ENCODE measurements around the gene ME3.

The ME3 gene

DNA sequence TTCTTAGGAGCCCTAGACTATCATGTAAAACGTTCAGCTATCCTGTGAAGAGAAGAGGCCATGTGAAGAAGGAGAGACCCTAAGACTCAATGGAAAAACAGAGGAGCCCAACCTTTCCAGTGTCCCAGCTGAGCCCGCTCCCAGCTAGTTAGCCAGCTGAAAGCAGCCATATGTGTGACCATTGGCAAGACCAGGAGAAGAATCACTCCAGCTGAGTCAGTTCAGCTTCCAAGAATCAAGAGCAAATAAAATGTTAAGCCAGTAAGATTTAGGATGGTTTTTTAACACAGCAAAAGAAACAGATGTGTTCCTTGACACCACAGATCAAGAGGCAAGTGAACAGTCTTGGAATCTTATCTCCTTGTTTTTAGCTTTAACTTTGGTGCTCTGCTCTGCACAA, 189.7 kb downstream of the ME3 start:
- no peak for DNase-seq

DNA sequence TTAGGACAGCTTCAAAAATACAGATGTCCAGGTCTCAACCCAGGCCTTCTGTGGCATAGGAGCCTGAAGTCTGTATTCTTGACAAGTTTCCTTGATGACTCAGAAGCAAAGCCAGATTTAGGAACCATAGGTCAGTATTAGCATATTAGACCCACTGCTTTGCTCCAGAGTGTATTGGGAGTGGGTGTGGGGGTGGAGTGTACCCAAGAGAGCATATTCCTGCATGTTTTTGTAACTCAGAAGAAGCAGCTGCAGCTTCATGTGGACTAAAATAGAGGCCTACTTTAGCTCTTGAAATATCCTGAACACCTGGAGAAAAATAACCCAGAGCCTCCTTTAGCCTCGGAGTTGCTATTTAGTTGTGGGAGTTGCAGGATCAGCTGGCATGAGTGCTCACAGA, 191.0 kb downstream of the ME3 start:
- no peak for DNase-seq

DNA sequence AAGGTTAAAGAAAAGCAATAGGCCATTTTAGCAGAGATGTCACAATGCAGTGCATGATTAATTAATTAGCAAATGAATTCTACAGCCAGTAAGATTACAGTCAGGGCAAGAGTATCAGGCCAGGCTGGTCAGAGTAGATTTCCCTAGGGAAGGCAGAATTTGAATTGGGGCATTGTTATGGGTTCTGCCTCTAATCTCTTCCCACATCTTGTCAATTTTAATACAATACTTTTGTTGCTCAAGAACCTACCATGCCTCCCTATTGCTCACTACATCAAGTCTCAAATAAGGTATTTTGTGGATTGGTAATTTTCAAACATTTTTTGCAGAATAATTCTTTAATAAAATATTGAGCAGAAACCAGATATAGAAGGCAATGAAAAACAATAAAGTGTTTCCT, 194.1 kb downstream of the ME3 start:
- no peak for DNase-seq

DNA sequence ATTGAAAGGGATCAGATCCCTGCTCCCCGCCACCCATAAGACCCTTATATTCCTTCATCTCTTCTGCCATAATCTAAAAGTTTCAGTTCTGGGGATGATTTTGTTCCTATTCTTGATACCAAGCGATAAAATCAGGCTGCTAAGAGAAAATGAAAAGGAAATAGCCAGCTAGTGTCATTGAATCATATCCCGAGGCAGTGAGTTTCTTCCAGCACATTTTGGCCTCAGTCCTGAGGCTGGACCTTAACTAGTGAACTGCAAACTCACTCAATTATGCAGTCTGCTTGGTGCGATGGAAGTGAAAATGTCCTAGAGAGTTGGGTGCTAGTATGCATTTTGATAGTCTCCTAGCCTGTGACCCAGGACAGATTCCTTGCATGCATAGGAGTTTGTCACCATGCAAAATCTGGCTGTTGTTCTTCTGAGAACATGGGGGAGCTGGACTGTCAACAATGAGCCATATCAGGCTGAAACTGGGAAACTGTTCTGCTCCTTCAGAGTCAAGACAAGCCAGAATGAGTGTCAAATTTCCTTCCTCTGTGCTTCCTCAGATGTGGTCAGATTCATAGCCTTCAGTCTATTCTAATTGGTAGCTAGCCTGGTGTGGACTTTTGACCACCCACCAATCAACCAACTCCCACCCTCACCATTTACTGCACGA, 194.8 kb downstream of the ME3 start:
- DNase-seq, result no peak

DNA sequence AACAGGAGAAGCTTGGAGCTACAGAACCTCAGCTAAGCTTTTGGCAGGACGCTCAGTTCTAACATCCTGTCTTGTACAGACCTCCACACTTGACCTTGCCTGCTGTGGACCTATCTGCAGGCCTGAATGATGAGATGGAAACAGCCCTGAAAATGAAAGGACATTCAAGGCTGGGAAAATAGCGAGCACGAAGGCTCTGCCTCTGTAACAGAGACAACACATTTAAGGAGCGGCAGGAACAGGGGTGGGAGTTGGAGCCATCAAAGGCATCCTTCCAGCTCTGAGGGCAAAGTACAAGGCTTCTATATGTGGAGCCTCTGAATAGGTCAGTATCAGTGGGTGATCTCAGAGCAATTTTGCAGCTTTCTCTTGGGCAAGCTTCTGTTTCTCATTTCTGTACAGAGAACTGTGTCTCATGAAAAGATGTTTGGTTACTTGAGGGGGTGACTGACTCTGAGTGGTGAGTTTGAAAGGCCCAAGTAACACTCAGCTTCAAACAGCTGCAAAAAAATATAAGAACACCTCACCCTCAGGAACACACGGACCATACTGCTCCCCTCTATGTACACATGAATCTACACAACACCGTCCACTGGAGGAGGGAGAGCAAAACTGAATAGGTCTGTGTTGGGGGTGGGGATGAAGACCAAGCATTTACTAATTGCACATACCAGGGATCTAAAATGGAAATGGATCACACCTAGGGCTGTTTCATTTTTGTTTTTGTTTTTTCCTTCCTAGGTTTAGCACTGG, 196.1 kb downstream of the ME3 start:
- DNase-seq, result no peak

DNA sequence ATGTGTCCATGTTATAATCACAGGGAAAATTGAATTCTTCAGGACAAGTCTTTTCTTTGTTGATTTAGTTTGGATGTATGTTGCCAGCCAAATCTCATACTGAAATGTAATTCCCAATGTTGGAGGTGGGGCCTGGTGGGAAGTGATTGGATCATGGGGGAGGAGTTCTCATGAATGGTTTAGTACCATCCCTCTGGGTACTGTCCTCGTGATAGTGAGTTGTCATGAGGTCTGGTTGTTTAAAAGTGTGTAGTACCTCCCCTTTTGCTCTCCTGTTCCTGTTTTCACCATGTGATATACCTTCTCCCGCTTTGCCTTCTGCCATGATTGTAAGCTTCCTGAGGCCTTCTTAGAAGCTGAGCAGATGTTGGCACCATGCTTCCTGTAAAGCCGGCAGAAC, 197.4 kb downstream of the ME3 start:
- no peak for DNase-seq

DNA sequence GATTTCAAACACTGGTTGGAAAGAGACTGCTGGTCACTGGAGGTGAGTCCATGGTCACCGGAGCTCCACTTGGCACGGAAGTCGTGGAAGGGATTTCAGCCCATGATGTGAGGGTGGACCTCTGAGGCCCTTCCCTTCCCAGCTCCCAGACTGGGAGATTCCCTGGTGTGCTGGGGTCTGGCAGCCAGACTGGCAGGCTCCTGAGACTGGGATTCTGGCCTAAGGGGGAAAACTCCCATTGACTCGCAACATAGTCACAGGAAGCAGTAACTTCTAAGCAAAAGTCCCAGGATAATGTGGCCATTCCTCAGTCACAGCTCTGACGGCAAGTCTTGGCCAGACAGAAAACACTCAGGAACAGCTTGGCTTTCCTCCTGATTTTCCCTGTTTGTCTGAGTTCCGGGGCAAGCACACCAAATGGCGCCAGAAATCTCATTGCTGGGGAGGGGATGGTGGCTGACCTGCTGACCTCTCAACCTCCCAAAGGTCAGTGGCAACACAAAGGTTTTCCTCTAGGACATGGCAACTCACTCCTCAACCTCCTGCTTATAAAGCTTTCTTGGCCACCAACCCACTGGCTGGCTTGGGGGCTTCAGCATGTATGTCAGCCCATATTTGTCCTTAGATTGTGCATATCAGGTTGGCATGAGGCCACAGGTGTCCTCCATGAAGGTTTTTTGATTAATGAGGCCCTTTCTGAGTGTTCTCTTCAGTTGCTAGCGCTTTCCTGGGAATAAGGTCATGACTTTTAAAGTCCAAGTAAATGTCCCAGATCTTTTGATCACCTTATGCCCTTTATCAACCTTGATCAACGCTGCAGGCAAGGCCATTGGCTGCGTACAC, 198.2 kb downstream of the ME3 start:
- no peak for DNase-seq

DNA sequence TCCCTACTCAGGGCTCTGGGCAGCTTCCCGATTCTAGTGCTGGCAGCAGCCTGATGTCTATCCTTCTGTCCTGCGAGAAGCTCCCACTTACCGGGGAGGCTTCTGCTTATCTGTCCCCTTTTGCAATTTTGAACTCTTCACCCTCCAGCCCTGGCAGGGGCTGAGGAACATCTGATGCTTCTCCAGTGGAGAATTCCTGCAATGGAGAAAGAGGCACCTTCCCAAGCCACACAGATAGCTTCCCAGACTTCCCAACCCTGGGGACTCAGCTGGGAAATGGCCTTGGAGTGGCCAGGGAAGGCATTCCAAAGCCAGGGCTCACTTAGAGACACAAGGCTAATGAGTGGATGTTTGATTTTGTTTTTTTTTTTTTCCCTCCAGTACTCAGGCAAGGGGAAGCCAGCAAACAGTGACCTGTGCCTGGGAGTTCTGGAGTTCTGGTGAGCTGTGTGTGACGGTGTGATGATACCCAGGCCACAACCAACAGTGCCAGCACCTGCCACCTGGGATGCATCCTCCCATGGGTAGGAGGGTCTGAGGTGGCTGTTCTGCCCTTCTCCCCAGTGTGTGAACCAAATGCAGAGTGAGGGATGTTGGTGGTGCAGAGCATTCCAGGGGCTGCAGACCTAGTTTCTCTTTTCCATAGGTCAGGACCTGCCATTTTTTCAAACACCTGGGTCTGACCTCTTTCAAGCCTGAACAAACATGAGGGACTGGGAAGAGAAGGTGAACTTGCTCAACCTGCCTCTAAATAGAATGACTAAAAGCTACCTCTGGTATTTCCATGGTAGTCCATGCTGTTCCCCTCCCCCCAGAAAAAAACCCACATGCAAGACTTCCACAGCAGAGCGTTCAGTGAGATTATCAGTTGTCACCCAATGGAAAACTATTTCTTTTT, 202.7 kb downstream of the ME3 start:
- no peak for DNase-seq

DNA sequence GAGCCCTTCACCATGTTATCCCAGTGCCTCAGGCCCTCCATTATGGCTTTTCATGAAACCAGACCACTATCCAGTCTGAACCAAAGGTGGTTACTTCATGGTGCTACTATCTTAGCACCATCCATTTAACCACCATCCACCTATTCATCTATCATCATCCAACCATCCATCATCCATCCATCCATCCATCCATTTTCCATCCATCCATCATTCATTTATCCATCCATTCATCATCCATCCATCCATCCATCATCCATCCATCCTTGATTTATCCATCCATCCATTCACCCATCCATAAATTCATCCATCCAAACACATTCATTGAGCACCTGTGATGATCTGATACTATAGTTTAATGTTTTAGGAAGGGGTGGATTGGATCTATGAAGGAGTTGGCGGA, 204.2 kb downstream of the ME3 start:
- DNase-seq, result no peak

DNA sequence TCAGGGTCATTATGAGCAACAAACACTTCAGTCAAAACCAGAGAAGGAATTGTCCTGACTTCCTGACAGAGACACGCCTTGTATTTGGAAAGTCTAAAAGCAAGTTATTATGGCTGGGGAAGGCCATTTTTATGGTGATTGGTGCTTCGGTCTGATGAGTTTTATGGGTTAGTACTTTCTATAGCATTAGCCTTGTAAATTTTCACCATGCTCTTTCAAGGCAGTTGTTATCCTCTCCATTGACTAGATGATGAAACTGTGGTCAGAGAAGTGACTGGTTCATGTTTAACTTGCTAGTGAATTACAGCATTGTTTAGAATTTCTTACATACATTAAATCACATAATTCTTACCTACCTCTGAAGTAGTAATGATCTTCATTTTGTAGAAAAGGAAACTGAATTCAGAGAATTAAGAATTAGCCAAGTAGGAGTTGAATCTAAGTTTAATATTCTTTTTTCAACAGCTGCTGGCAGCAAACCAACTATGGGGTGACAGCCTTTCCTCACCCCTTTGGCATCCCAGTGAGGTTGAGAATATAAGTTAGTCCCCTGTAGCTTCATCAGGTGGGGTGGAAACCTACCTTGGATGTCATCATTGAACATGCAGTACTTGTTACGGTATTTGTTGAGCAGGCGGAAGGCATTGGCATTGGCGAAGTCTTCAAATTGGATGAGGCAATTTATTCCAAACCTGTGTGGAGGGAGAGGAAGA, 207.8 kb downstream of the ME3 start:
- DNase-seq, result no peak

DNA sequence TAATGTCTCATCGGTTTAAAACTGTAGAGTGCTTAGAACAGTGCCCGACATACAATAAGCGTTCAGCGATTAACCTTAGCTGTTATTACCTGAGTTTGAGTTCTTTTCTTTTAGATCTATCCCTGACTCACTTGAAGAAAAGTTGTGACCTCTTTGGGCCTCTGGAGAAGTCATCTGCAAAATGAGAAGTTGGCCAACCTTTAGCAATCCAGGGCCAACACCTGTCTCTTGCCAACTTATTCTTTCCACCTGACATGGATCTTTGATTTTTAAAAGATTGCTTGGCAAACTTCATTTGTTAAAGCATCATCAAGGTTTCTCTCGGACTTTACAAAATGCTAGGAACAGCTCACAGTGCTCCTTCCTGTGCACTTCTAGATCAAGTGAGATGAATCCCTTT, 208.5 kb downstream of the ME3 start:
- DNase-seq, result no peak

DNA sequence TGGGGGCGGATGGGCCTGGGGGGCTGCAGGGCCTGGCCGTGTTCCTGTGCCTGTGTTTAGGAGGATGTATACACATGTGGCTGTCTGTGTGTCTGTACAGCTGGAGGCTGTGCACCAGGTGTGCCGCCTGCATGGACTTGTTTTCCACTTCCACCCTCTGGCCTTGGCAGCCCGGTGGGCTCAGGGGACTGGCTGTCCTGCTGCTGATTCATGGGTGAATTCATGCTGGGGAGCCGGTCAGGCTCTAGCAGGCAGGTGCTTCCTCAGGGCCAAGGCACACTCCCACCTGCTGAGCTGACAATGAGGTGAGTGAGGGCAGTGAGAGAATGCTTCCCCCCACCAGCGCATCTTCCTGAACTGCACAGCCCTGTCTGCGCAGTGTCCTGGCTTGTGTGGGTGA, 209.3 kb downstream of the ME3 start:
- no peak for DNase-seq

DNA sequence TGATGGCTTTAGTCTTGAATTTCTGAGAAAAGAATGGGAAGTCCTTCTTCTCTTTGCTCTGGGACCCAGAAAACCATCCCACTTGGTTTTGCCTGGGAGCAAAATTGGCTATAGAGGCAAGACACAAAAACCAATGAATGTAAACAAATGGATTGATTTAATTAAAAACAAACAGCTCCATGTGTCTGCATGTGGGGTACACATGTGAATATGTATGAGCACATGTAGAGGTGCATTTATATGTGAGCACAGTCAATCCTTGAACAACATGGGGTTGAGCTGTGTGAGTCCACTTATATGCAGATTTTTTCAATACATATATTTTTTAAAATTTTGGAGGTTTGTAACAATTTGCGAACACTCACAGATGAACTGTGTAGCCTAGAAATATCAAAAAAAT, 210.5 kb downstream of the ME3 start:
- no peak for DNase-seq

DNA sequence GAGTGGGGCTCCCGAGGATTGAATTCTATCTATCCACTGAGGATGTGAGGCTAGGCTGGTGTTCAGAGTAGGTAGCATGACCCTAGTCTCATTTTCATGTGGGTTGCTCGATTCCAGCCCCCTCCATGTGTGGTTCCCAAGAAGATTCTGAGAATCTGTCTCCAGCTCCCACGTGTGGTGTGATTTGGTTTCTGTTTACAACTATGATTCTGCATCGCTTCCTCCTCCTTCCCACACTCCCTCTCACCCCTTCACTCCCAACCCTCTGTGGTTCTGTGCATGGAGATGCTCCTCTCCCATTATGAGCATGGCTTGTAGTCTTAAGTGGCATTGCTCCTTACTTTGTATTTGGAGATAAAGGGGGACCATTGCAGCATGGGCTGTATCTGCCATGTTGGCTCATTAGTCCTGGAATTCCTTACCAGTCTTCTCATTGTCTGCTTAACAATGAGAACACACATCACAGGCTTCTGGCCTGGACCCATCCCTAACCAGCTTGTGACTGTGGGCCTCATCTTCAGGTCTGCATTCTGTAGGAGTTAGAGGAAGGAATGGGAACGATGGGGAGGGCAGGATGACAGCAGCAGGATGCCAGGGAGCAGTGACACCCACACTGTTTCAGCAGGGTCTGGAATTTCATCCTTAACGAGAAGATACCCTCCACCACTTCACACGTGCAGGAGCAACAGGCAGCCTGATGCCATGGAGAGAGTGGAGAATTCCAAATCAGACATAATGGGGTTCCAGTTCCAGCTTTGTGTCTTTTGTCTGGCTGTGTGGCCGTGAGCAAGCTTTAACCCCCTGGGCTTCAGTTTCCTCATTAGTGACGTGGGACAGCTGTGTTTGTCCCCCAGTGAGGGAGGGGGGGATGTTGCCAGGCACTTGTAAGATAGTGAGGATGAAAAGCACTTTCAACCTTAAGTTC, 211.7 kb downstream of the ME3 start:
- no peak for DNase-seq

DNA sequence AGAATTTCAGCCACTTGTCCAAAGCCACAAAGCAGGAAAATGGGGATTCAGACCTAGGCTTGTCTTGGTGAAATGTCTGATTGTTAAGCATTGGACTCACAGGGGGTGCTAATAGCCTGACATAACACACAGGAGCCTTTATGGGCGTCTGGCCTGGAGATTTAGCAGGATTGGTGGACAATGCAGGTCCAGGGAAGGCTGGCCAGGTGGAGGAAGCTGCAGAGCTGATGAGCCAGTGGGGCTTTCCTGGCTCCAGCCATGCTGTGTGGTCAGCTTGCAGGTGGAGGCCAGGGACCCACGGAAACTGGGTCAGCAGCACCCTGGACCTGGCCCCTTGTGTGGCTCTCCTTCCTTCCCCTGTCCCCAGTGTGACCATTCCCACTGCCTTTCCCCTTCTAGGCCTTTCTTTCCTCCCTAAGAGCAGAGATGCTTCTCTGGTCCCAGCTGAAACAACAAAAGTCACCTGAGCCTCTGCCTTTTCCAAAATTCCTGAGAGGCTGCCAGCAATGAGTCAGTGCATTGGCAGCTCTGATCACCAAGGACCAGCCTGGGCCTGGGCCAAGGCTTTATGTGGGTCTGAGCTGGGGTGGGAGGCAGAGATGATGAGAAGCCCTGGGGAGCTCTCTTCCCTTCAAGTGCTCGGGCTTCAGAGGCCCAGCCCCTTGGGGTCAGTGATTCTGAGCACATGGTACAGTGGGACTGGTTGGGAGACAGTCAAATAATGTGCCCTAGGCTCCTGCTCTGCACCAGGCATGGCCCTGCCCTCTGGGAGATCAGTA, 212.5 kb downstream of the ME3 start:
- DNase-seq, result no peak

DNA sequence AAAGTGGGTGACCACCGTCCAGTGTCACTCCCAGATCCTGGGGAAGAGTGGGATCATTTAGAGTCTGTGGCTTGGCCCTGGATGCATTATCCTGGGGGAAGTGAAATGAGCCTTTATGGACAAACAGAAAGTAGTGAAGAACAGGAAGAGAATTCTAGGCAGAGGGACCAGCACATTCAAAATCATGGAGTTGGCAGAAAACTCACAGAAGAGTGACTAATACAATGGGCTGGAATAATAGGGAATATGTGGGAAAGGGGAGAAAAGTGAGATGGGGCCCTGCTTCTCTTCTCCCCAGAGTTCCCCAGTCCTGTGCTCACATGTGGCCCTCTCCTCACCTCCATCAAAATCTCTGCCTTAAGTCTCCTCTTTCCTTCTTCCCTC, 213.4 kb downstream of the ME3 start:
- no peak for DNase-seq

DNA sequence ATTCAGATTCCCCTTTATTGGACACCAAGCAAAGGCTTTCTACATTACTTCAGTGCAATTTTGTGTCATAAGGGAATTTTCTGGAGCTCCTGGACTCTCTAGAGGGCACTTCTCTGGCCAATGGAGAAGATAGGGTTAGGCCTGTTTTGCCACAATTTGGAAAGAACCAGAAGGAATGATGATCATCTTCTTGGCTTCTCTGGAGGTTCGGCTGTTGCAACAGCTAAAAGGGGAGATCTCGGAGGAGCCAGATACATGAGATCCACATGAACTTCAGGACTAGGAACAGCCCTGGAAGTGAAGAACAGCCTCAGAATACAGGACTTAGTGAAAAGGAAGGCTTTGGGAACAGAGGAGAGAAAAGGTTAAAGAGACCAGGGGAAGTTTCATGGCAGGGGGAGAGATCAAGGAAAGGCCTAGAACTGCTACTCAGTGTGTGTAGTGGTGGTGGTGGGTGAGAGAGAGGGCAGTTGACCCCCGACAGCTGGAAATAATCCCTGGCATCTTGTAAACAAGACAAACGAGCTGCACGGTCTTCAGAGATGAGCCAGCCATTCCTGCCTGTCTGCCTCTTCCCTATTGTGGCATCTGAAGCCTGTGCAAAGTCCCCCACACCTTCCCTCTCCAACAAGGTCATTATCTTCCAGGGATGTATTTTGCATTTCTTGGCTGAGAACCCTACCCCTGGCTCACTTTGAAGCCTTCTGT, 214.0 kb downstream of the ME3 start:
- DNase-seq, result no peak

DNA sequence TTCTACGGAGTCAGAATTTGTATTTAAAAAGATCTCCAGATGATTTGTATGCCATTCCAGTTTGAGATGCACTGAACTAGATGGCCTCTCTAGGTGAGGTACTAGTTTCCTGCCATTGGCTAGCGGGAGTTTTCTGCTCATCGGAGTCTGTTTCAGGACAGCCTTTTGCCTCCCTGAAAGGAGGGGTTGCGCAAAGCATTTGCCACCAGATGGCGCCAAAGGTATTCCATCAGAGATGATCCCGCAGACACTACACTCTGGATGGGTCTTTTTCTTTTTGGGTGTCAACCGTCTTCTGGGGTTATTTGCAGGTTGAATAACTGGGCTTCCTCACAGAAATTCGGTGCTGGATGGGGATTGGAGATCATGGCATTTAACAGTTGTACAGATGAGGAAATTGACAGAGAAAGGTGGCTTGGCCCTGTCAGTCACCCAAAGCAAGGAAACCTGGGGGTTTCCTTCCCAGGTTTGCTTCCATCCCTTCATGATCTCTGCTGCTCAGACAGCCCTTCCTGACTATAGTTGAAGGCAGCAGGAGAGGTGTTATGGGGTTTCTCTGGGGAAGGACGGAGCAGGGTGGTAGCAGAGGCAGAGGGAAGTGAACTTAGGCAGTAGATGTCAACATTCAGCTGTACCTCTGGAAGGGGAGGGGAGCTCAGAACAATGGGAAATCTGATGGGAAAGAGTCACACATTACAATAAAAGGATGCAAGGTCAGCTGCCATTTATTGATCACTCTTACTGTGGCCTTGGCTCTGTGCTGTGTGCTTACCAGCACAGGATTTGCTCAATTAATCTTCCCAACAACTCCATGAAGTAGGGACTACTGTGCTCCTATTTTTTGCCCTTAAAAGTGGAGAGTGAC, 216.1 kb downstream of the ME3 start:
- peak; percentile 26 for DNase-seq
